Measurements from ENCODE around the gene DNAJA3.
"Not testable (repeated sequence)": the region's sequence is repeated elsewhere in the genome, so short reads cannot be mapped to it uniquely, and the experiment has no call there.

DNAJA3 gene

DNA sequence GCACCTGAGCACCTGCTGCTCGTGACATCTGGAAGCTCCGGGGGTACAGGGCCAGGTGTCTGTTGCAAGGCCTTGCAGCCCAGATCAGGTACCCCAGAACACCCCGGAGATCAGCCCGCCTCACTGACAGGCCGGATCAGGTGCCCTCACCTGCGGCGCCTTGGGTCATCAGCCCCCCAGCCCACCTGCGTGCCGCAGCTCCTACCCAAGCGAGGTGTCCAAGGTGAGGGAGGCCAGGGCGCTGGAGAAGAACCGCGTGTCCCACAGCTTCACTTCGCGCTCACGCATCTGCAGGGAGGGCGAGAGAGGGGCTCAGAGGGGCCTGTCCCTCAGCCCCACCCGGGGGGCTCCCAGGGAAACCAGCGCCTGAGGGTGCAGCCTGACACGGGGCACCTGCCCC lies 37.9 kb upstream of the DNAJA3 start:
- DNase-seq (ENCODE audit: low read depth in 2 of 2) = no peak

DNA sequence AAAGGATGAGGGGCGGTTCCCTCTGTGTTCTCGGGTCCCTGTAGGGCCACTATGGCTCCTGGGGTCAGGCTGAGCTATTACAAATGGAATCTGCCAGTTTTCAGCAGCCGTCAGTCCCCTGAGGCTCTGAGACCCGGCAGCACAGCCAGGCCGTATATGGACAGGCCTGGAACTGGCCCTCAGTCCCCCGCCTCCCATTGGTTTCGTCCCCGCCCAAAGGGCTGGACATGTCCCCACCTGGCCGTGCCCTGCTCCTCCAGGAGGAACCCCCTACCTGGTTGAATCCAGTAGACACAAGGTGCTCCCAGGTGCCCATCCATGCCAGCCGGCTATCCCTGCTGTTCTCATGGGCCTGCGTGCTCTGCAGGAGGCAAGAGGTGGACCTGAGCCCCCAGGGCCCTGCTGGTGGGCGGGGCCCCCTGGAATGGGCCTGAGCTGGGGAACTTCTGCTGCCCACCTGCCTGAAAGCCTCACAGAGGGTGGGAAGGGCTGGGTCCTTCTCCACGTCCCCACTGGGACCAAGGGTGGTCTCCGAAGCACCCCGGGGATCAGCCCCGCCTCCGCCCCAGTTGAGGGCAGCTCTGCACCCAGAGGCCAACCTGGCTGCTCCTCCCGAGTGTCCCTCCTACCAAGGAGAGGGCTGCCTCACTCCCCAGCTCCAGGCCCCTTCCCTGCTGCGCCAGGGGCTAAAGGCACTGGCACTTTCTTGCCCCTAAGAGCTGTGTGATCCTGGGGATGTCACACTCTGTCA lies 37.2 kb upstream of the DNAJA3 start:
- DNase-seq (ENCODE audit: low read depth in 2 of 2) = no peak

DNA sequence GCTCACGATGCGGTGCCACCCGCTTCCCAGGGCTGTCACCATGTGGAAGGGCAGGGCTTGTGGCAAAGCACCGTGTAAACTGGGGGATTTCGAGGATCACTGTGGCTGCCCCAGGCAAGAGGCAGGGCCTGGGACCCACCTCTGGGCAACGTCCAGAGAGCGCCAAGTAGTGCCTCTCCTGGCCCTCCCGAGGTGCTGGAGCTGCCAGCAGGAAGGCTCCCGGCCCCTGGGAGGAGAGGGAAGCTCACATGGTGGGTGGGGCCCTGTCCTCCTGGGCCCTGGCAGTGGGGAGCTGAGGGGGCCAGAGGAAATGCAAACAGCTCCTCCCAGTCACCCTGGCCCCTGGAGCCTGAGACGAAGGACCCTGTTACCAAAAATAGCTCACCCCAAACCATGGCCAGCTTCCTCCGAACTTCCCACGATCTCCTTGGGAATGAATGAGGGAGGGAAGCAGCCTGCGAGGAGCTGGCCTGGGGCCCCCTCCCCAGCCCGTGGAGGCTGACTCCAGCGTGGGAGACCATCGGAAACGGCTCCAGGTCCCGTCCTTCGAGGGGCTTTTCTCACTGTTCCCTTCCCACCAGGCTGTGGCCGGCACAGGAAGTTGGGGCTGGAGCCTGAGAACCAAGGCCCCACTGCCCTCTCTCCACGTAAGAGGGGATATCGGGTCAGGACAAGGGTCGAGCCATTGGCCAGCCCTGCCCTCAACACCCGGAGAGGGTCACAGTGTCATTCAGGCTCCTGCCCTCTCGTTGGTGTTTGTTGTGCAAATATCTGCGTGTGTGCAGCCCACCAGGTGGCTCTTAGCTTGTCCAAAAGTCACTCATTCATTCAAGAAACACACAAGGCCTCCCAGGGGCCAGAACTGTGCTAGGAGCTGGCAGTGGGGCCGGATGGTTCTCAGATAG lies 36.4 kb upstream of the DNAJA3 start:
- DNase-seq (ENCODE audit: low read depth in 2 of 2) = no peak

DNA sequence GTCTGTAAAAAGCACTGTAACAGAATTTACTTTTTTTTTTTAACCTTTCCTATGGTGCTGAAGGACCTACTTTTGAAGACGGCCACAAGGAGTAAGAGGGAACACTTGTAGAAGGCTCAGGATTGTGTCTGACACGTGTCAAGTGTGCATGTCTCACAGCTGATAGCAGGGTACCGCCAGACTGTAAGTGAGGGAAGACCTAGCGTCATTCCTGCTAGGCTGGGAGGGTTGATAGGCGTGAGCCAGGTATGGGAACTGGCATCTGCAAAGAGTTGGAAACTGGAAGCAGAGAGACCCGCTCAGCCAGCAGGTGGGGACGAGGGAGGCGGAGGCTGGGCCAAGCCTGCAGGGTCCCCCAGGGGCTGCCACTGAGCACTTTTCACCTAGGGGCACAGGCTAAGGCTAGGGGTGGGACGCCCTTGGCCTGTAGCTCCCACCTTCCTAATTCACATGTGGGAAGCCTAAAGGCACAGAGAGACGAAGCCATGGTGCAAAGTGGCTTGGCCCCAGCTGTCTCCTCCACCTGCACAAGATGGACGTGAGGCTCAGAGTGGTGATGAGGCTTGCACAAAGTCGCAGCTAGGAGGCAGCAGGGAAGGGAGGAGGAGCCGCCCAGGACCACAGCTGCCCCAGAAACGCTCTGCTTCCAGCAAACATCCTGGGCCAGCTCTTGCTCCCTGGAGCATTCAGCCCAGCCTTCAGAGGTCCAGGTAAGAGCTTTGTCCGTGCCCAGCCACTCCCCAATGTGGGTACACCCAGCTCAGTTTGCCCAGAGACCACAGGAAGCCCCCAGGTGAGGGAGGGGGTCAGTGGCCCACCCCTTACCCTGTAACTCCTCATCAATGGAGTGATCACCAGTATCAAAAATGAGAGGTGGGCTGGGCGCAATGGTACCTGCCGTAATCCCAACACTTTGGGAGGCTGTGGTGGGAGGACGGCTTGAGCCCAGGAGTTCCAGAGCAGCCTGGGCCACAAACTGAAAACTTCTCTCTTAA lies 35.1 kb upstream of the DNAJA3 start:
- no peak for DNase-seq (ENCODE audit: low read depth in 2 of 2)

DNA sequence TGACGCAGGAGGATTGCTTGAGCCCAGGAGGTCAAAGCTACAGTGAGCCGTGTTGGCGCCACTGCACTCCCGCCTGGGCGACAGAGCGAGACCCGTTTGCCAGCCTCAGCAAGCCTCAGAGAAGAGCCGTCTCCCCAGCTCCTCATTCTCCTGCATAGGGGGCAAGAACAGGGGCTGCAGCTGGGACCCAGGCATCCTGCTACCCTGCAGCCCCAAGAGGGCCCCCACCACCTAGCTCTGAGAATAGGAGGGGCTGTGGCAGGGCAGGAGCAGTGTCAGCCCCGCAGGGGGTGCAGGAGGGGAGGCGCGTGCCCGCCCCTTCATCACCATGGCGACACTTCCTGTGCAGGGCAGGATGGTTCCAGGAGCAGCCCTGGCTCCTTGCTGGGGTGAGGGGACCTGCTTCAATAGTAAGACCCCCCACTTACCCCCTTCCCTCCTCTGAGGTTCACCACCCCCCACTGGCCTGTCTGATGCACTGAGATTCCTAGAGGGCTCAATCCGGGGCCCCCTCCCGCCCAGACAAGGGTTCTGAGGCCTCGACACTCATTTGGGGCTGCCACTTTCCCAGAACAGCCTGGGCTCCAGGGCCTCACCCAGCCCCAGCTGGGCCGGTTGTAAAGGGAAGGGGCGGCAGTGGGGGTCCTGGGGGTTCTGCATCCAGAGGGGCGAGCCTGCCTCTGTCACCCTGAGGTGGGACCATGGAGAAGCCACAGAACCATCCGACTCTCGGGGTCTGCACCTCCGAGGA lies 33.9 kb upstream of the DNAJA3 start:
- no peak for DNase-seq (ENCODE audit: low read depth in 2 of 2)

GRCh38 chr16:4392382-4393239 lies 33.1 kb upstream of the DNAJA3 start:
- peak; percentile 91 to 93 for DNase-seq (ENCODE audit: low read depth in 2 of 2)

GRCh38 chr16:4393240-4393600 lies 32.4 kb upstream of the DNAJA3 start:
- DNase-seq (ENCODE audit: low read depth in 2 of 2) = no peak

- DNase-seq (ENCODE audit: low read depth in 2 of 2) = not testable (repeated sequence)
Measured at GRCh38 chr16:4393850-4394249, 31.8 kb upstream of the DNAJA3 start.

DNA sequence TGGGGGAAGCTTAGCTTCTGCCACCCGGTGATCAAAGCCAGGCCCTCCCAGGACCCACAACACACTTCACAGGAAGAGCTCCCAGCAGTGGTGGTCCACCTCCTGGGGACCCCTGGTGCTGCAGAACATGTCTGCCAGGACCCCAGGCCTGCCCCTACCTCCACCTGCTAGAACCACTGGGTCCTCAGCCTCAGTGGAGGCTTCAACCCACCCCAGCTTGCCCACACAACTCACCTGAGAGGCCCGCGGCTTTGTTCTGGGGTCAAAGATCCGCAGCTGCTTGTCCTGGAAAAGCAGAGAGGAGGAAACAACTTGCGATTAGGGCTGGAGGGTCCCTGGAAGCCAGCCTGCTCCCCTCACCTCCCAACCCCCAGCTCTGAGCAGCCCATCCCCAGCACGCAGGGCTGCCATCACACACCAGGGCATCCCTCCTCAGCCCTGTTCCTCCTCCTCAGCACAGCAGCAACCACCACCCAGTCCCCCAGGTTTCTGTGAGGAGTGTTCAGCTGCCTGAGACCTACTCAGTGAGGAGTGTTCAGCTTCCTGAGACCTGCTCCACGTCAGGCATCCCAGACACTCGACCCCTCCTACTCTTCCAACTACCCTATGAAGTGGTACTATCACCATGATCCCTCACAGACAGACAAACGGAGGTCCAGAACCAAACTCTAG lies 30.5 kb upstream of the DNAJA3 start:
- DNase-seq (ENCODE audit: low read depth in 2 of 2) = no peak

- no peak for DNase-seq (ENCODE audit: low read depth in 2 of 2)
Measured at GRCh38 chr16:4399001-4399730, 26.5 kb upstream of the DNAJA3 start.

GRCh38 chr16:4401094-4401501 lies 24.6 kb upstream of the DNAJA3 start:
- no peak for DNase-seq (ENCODE audit: low read depth in 2 of 2)

- no peak for DNase-seq (ENCODE audit: low read depth in 2 of 2)
Measured at GRCh38 chr16:4401510-4401909, 24.2 kb upstream of the DNAJA3 start.

GRCh38 chr16:4402439-4403132 lies 23.1 kb upstream of the DNAJA3 start:
- no peak for DNase-seq (ENCODE audit: low read depth in 2 of 2)

GRCh38 chr16:4403133-4403949 lies 22.3 kb upstream of the DNAJA3 start:
- no peak for DNase-seq (ENCODE audit: low read depth in 2 of 2)

DNA sequence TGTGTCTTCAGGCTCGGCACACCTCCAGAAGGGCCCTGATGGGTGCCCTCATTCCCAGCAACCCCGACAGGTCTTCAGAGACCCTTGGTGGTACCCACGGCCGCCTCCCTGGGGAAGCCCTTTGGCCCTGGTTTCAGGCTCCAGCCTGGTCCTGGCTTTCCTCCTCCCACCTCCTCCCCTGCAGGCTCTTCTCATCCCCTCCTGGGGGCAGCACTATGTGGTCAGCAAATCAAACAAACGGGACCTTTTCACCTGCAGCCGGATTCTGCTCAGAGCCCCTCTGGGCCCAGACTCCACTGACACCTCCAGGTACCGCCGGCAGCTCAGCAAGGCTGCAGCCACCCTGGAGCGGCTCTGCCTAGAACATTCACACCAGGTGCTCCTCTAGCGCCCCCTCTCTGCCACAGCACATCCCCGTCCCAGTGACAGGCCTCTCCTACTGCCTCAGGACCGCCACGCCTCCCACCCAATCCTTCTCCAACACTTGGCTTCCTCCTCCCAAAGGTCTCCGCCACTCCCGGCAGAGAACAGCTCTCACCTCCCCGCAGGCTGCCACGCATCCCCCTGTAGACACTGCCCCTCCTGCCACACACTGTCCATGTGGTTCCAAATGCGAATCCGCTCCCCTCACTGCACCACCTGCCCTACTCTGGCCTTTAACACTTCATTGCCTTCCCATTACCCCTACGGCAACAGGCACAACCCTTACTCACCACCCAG lies 21.3 kb upstream of the DNAJA3 start:
- DNase-seq (ENCODE audit: low read depth in 2 of 2) = no peak

DNA sequence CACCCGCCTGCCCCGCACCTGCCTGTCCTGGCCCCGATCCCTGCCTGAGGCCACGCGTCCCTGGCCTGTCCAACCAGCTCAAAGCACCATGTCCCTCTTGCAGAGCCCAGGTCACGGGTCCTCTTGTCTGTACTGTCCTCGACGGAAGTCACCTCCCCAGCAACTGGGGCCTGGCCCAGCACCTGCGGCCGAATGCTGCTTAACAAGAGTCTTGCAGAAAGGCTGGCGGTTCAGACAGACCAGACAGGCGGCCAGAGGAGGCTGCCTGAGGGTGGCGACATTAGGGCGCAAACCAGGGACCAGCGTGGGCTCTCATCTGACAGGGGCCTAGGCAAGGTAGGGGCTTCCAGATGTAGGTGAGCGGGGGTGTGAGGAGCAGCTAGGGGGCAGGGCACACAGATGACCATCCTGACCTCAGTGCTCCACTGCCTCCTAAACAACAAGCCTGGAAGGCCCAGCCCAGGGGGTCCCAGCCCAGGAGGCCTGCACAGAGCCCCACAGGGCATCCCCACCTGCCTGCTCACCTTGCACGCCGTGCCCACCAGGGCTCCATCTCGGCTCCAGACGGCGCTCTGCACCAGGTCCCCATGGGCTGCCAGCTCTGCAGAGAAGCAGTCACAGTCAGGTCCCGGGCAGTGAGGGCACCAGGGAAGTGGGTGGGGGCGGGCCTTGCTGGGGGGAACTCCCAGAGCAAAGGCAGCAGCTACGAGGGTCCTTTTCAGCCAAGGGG lies 20.5 kb upstream of the DNAJA3 start:
- no peak for DNase-seq (ENCODE audit: low read depth in 2 of 2)

Data from fibroblast of skin of left biceps (primary cell).